Caco-2 (cell line): Measurements from ENCODE around the gene LRRC59. TPM values are rescaled to one million over a fixed set of nuclear protein-coding genes. Genes with fewer than 3 reads are reported as not detected.

ENCODE experiments used
- BruUV-seq: library from RNA; stranded (reverse); fragments of 400-500 nt; replicated peaks from 2 replicates; lab custom pipeline; 2021; lab: Mats Ljungman, UMichigan
- CTCF ChIA-PET: fragments of 300-600 bp; sonication (Branson Sonifier 250); formaldehyde crosslinking; loops from one replicate; lab custom pipeline; 2022; ENCODE audit warnings: antibody characterized with exemption; lab: Charles Lee
- POLR2A ChIA-PET: fragments of 300-600 bp; sonication (Branson Sonifier 250); formaldehyde crosslinking; loops from one replicate; lab custom pipeline; 2022; ENCODE audit warnings: antibody characterized with exemption; lab: Charles Lee
- DNase-seq, 2 experiments: peaks; one replicate each; pipeline versions ENCODE4 v3.0.0 to v3.0.0-alpha.2; 2020 to 2022
- H3K27me3 ChIP-seq: replicated peaks from 2 replicates; pipeline ENCODE4 v1.6.0; 2011; ENCODE audit warnings: low read length; ENCODE audit not compliant: control insufficient read depth, insufficient read depth
- H3K36me3 ChIP-seq: 2 replicates; pipeline ENCODE4 v1.5.1; 2011; ENCODE audit warnings: low read length; ENCODE audit not compliant: control insufficient read depth, insufficient read depth
- H3K4me1 ChIP-seq: fragments of 250-450 bp; sonication (Bioruptor Pico); 2 replicates; pipeline ENCODE4 v1.5.1; 2020; ENCODE audit warnings: mild to moderate bottlenecking
- H3K4me3 ChIP-seq: 2 replicates; pipeline ENCODE4 v1.5.1; 2011; ENCODE audit warnings: low read depth, mild to moderate bottlenecking, control low read depth, low read length
- H3K9me3 ChIP-seq: fragments of 250-450 bp; sonication (Bioruptor Pico); 2 replicates; pipeline ENCODE4 v1.5.1; 2020; ENCODE audit warnings: mild to moderate bottlenecking, moderate library complexity
- H3K27ac Mint-ChIP-seq: one replicate; pipeline ENCODE4 v1.8.0; 2022; ENCODE audit warnings: mixed read lengths; ENCODE audit not compliant: unreplicated experiment
- H3K27me3 Mint-ChIP-seq: one replicate; pipeline ENCODE4 v1.8.0; 2022; ENCODE audit warnings: mixed read lengths; ENCODE audit not compliant: insufficient read depth, unreplicated experiment
- H3K36me3 Mint-ChIP-seq: one replicate; pipeline ENCODE4 v1.8.0; 2022; ENCODE audit warnings: mild to moderate bottlenecking, mixed read lengths; ENCODE audit not compliant: insufficient read depth, unreplicated experiment
- H3K4me1 Mint-ChIP-seq: one replicate; pipeline ENCODE4 v1.8.0; 2022; ENCODE audit warnings: low read depth, mixed read lengths; ENCODE audit not compliant: unreplicated experiment
- H3K4me3 Mint-ChIP-seq: one replicate; pipeline ENCODE4 v1.8.0; 2022; ENCODE audit warnings: mild to moderate bottlenecking, moderate library complexity, mixed read lengths; ENCODE audit not compliant: unreplicated experiment
- H3K9me3 Mint-ChIP-seq: one replicate; pipeline ENCODE4 v1.8.0; 2022; ENCODE audit warnings: mixed read lengths; ENCODE audit not compliant: unreplicated experiment
- CTCF ChIP-seq, 2 experiments: fragments of 200-600 bp in 1 of 2; IDR thresholded peaks; 1 replicate in 1 of 2; 2 replicates in 1 of 2; pipeline versions ENCODE4 v1.5.1 to v1.8.0; 2011 to 2022; ENCODE audit warnings: antibody characterized with exemption in 1 of 2, control low read depth in 1 of 2, inconsistent platforms in 1 of 2, low read depth in 1 of 2, low read length in 1 of 2, mild to moderate bottlenecking in 1 of 2, moderate library complexity in 1 of 2; ENCODE audit not compliant: insufficient read depth in 1 of 2, severe bottlenecking in 1 of 2, unreplicated experiment in 1 of 2
- intact Hi-C: fragments of 100-400 bp; cut with micrococcal nuclease; formaldehyde crosslinking; loops from one replicate; pipeline ENCODE4 v1.10.0; 2022; ENCODE audit not compliant: unreplicated experiment
- total RNA-seq: library from RNA; stranded (reverse); gene quantifications from 2 replicates; pipeline ENCODE4 v1.2.3, GENCODE V29; 2022

The LRRC59 gene
- total RNA-seq, 1 experiment from 2014 or later: 324 TPM

GRCh38 chr17:50344731-50345365 is 52.5 kb downstream of the LRRC59 start:
- H3K36me3 Mint-ChIP-seq: peaks cover 16% of the 10 kb centered on the region
- DNase-seq: peak in 1 of 2 experiments; percentile 59
- peaks cover 22% of the 10 kb centered on the region for H3K4me1 Mint-ChIP-seq
- H3K27me3 Mint-ChIP-seq: no peaks in the 10 kb centered on the region
- peak overlapping the region; percentile 81 for H3K27ac Mint-ChIP-seq
- POLR2A ChIA-PET: no interaction called here
- H3K4me3 ChIP-seq: peak overlapping the region; percentile 85
- no peaks in the 10 kb centered on the region for H3K9me3 Mint-ChIP-seq
- 0 out of 2 replicates have a peak, but pooled peaks cover 2% of the 10 kb centered on the region for H3K36me3 ChIP-seq
- BruUV-seq: no TSS peak
- intact Hi-C loops: loop anchor here (1.0 kb wide), 1 partner anchor 145 kb away; no protein-coding TSS in a partner anchor
- TF ChIP-seq CTCF (IDR thresholded peaks at IDR 0.05; ENCODE audit: insufficient read depth in 1 of 2, low read depth in 1 of 2, low read length in 1 of 2, severe bottlenecking in 1 of 2, unreplicated experiment in 1 of 2): no peak
- CTCF ChIA-PET: interaction anchor here (0.8 to 1.8 kb wide), 2 partner anchors 145 to 193 kb away, joined by 3 to 8 read pairs; no protein-coding TSS in a partner anchor
- H3K27me3 ChIP-seq: no peaks in the 10 kb centered on the region
- H3K9me3 ChIP-seq: peaks cover 8% of the 10 kb centered on the region
- peaks cover 13% of the 10 kb centered on the region for H3K4me1 ChIP-seq
- H3K4me3 Mint-ChIP-seq: peak overlapping the region; percentile 96

GRCh38 chr17:50339381-50339780 is 57.9 kb downstream of the LRRC59 start:
- Mint-ChIP-seq H3K27ac (no peak overlapping the region), H3K27me3 (no peaks in the 10 kb centered on the region), H3K4me1 (peaks cover under 1% of the 10 kb centered on the region), H3K36me3 (no peaks in the 10 kb centered on the region), H3K9me3 (peaks cover 15% of the 10 kb centered on the region), H3K4me3 (no peak overlapping the region)
- ChIA-PET CTCF (interaction anchor here (1.4 kb wide), 1 partner anchor 58 kb away, joined by 6 read pairs; the partner anchor contains the start of gene LRRC59), POLR2A (no interaction called here)
- DNase-seq: peak in 1 of 2 experiments; percentile 19
- H3K4me1 ChIP-seq: no peaks in the 10 kb centered on the region
- TF ChIP-seq CTCF (IDR thresholded peaks at IDR 0.05; ENCODE audit: insufficient read depth in 1 of 2, low read depth in 1 of 2, low read length in 1 of 2, severe bottlenecking in 1 of 2, unreplicated experiment in 1 of 2): no peak
- no peak overlapping the region for H3K4me3 ChIP-seq
- no TSS peak for BruUV-seq
- no peaks in the 10 kb centered on the region for H3K36me3 ChIP-seq
- intact Hi-C loops: no loop called here
- H3K27me3 ChIP-seq: no peaks in the 10 kb centered on the region
- peaks cover 16% of the 10 kb centered on the region for H3K9me3 ChIP-seq

GRCh38 chr17:50338645-50339044 is 58.7 kb downstream of the LRRC59 start:
- POLR2A ChIA-PET: no interaction called here
- H3K4me3 Mint-ChIP-seq: no peak overlapping the region

More at GRCh38 chr17:50338645-50339044, 58.7 kb downstream of the LRRC59 start:
- DNase-seq: no peak
- no peaks in the 10 kb centered on the region for H3K4me1 ChIP-seq
- CTCF ChIA-PET: interaction anchor here (1.4 kb wide), 1 partner anchor 59 kb away, joined by 6 read pairs; the partner anchor contains the start of gene LRRC59
- TF ChIP-seq CTCF (IDR thresholded peaks at IDR 0.05; ENCODE audit: insufficient read depth in 1 of 2, low read depth in 1 of 2, low read length in 1 of 2, severe bottlenecking in 1 of 2, unreplicated experiment in 1 of 2): no peak
- H3K27me3 Mint-ChIP-seq: peaks cover 3% of the 10 kb centered on the region
- peaks cover 15% of the 10 kb centered on the region for H3K9me3 Mint-ChIP-seq
- intact Hi-C loops: no loop called here
- H3K27me3 ChIP-seq: no peaks in the 10 kb centered on the region
- no peaks in the 10 kb centered on the region for H3K4me1 Mint-ChIP-seq
- BruUV-seq: no TSS peak
- H3K36me3 ChIP-seq: no peaks in the 10 kb centered on the region
- H3K27ac Mint-ChIP-seq: no peak overlapping the region
- H3K4me3 ChIP-seq: no peak overlapping the region
- H3K9me3 ChIP-seq: peaks cover 16% of the 10 kb centered on the region
- H3K36me3 Mint-ChIP-seq: no peaks in the 10 kb centered on the region
